Fibroblast of the aortic adventitia (primary cell): ENCODE measurements around the gene TCF4. TPM values are rescaled to one million over a fixed set of nuclear protein-coding genes. Genes with fewer than 3 reads are reported as not detected.
A peak's percentile ranks its signal among the peaks of the same experiment; 100 is the strongest.

Experiments
- DNase-seq: peaks from one replicate; pipeline ENCODE4 v3.0.0-alpha.2; 2010; ENCODE audit warnings: low read depth
- H3K4me3 ChIP-seq: 2 replicates; pipeline ENCODE4 v1.5.1; 2011; ENCODE audit warnings: low read depth, mild to moderate bottlenecking, control low read depth, low read length, moderate library complexity
- CTCF ChIP-seq: IDR thresholded peaks from 2 replicates; pipeline ENCODE4 v1.5.1; 2011; ENCODE audit warnings: mild to moderate bottlenecking, low read length, control low read depth, inconsistent platforms; ENCODE audit not compliant: insufficient read depth
- total RNA-seq: library from RNA; depleted of rRNA; stranded (reverse); fragments of >200 nt; gene quantifications from 2 replicates; pipeline ENCODE4 v1.2.3, GENCODE V29; 2012; ENCODE audit warnings: low replicate concordance

The TCF4 gene
- total RNA-seq, 1 donor = 105 TPM

DNA sequence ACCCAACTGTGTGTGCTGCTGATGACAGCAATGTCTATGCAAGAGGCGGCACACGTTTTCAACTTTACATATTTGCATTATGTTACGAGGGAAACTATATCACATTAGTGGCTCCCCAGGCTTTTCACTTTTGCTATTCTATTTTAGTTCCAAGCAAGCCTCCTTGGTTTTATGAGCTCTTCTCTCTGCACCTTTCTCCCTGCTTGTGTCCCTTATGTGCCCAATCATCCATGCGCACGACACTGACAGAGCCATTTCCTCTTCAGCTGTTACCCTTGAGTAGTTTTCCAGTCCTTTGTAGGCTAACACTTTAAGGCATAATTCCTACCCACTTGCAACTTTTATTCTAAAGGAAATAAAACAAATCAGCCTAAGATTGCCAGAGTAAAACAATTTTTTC is 154.3 kb downstream of the TCF4 start:
- H3K4me3 ChIP-seq = no peak overlapping the region
- no peak for TF ChIP-seq CTCF
- DNase-seq = no peak

DNA sequence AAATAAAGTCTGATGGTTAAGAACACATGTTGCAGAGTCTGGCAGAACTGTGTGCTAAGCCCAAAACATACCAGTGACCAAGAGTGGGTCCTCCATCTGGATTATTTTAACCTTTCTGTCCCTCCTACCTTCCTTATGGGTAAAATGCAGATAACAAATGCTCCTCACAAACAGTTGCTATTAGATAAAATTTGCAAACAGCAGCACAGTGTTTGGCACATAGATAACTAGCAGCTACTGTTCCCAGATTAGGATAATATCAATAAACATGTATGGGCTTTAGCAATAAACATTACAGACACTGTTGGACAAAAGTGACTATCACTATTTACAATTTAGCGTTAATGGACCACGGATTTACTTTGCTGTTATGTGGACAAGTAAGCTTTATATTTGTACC is 154.9 kb downstream of the TCF4 start:
- TF ChIP-seq CTCF = no peak
- DNase-seq = no peak

DNA sequence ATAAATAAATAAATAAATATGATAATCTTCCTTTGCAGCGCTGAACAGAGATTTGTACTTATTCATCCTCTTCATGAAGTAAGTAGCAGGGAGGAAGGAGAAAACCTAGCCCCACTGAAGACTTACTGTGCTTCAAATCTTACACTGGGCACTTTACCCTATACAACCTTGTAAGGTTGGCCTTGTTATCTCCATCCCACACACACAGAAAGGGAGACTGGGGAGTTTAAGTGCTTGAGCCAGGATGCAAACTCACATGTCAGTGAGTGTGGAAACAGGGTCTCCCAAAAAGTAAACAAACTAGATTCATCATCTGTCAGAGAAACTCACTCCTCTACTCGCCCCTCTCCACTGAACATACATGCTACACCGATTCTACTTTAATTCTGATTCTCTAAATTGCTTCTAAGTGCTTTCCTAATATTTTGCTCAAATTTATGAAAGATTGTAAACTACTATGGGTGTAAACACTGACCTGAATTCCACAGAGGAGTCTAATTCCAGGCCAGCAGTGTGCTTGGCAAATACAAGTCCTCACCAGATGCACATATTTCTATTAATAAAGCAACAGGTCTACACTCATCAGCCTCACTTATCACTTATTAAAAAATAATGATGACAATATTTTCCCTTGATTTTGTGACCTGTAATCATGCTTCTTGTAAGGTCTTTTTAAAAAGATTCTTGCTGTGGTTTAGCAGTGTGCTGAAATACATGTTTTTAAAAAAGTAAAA is 155.5 kb downstream of the TCF4 start:
- DNase-seq = no peak
- no peak for TF ChIP-seq CTCF
- no peak overlapping the region for H3K4me3 ChIP-seq

More for the DNA sequence above, 154.9 kb downstream of the TCF4 start:
- no peak overlapping the region for H3K4me3 ChIP-seq

DNA sequence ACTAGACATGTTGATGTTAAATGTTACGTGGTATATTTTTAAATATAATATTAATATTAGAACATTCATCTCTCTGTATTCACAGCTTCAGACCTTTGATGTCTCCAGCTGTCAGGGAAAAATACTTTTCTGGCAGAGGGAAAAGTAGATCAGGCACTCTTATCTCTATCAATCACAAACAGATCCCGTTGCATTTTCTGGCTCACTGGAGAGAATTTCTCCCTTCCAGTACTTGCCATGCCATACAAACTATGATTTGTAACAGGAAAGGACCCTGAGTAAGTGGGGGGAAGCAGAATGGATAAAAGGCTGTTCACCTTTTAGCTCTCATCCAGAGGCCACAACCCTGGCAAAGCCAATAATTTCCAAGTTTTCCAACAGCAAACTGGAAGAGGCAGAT is 158.0 kb downstream of the TCF4 start:
- DNase-seq = no peak
- TF ChIP-seq CTCF = no peak
- H3K4me3 ChIP-seq = no peak overlapping the region

- DNase-seq = no peak
- no peak for TF ChIP-seq CTCF
- H3K4me3 ChIP-seq = no peak overlapping the region
These were observed 160.0 kb downstream of the TCF4 start for GRCh38 chr18:55427951-55428350.

- DNase-seq = no peak
- TF ChIP-seq CTCF = no peak
- no peak overlapping the region for H3K4me3 ChIP-seq
These were observed 162.3 kb downstream of the TCF4 start for GRCh38 chr18:55425698-55426097.

- TF ChIP-seq CTCF = no peak
- peak overlapping the region; percentile 58 for H3K4me3 ChIP-seq
- peak; percentile 73 for DNase-seq
These were observed 165.4 kb downstream of the TCF4 start for GRCh38 chr18:55422456-55423180.
